ENCODE data around the gene IFIT1.

DNA sequence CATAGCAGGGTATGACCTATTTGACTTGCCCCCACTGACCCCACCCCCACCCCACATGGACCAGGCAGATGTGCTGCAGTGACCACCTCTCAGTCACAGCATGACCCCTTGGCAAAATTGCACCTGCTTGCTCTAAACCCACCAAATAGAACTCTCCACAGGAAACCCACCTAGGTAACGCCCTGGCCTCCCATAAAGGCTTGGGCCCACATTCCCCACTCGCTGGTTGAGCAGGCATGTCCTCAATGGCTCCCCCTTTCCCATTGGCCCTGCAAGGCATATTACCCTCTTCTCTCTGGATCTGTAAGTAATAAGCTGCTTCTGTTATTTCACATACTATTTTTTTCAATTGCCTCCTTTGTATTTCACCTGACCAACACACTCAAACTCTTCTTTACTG, 2.7 kb downstream of the IFIT1 start:
- TF ChIP-seq, protein P1, sequence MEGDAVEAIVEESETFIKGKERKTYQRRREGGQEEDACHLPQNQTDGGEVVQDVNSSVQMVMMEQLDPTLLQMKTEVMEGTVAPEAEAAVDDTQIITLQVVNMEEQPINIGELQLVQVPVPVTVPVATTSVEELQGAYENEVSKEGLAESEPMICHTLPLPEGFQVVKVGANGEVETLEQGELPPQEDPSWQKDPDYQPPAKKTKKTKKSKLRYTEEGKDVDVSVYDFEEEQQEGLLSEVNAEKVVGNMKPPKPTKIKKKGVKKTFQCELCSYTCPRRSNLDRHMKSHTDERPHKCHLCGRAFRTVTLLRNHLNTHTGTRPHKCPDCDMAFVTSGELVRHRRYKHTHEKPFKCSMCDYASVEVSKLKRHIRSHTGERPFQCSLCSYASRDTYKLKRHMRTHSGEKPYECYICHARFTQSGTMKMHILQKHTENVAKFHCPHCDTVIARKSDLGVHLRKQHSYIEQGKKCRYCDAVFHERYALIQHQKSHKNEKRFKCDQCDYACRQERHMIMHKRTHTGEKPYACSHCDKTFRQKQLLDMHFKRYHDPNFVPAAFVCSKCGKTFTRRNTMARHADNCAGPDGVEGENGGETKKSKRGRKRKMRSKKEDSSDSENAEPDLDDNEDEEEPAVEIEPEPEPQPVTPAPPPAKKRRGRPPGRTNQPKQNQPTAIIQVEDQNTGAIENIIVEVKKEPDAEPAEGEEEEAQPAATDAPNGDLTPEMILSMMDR (conservative IDR thresholded peaks at IDR 0.05 in 1 of 2, IDR thresholded peaks at IDR 0.05 in 1 of 2; ENCODE audit: extremely low read depth in 1 of 2, insufficient read depth in 1 of 2, low read depth in 1 of 2, low read length in 2 of 2) = no peak
- TF ChIP-seq EZH2 (IDR thresholded peaks at IDR 0.05; ENCODE audit: borderline replicate concordance, low read length) = no peak
